ENCODE measurements around the gene CAMK1G.

GRCh38 chr1:209595028-209595427 is 11.5 kb downstream of the CAMK1G start:
- TF ChIP-seq, protein P1, sequence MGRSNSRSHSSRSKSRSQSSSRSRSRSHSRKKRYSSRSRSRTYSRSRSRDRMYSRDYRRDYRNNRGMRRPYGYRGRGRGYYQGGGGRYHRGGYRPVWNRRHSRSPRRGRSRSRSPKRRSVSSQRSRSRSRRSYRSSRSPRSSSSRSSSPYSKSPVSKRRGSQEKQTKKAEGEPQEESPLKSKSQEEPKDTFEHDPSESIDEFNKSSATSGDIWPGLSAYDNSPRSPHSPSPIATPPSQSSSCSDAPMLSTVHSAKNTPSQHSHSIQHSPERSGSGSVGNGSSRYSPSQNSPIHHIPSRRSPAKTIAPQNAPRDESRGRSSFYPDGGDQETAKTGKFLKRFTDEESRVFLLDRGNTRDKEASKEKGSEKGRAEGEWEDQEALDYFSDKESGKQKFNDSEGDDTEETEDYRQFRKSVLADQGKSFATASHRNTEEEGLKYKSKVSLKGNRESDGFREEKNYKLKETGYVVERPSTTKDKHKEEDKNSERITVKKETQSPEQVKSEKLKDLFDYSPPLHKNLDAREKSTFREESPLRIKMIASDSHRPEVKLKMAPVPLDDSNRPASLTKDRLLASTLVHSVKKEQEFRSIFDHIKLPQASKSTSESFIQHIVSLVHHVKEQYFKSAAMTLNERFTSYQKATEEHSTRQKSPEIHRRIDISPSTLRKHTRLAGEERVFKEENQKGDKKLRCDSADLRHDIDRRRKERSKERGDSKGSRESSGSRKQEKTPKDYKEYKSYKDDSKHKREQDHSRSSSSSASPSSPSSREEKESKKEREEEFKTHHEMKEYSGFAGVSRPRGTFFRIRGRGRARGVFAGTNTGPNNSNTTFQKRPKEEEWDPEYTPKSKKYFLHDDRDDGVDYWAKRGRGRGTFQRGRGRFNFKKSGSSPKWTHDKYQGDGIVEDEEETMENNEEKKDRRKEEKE (IDR thresholded peaks at IDR 0.05), result no peak
- TF ChIP-seq ZNF622 (IDR thresholded peaks at IDR 0.05) (no peak), POLR2A (IDR thresholded peaks at IDR 0.05; ENCODE audit: low read depth, low read length) (no peak), SMARCA5 (IDR thresholded peaks at IDR 0.05) (no peak), STAT3 (IDR thresholded peaks at IDR 0.05; ENCODE audit: low read depth, low read length) (no peak), CEBPB (IDR thresholded peaks at IDR 0.05; ENCODE audit: borderline replicate concordance in 1 of 2, low read depth in 2 of 2, low read length in 2 of 2) (no peak), SIX5 (IDR thresholded peaks at IDR 0.05; ENCODE audit: low read depth, low read length, severe bottlenecking) (no peak), YY1 (IDR thresholded peaks at IDR 0.05; ENCODE audit: low read depth, low read length) (no peak), MXI1 (IDR thresholded peaks at IDR 0.05; ENCODE audit: low read depth, low read length) (no peak), SIN3A (IDR thresholded peaks at IDR 0.05; ENCODE audit: low read depth, low read length) (no peak), JUND (IDR thresholded peaks at IDR 0.05; ENCODE audit: low read depth, low read length) (no peak)
- TF ChIP-seq, protein P2, sequence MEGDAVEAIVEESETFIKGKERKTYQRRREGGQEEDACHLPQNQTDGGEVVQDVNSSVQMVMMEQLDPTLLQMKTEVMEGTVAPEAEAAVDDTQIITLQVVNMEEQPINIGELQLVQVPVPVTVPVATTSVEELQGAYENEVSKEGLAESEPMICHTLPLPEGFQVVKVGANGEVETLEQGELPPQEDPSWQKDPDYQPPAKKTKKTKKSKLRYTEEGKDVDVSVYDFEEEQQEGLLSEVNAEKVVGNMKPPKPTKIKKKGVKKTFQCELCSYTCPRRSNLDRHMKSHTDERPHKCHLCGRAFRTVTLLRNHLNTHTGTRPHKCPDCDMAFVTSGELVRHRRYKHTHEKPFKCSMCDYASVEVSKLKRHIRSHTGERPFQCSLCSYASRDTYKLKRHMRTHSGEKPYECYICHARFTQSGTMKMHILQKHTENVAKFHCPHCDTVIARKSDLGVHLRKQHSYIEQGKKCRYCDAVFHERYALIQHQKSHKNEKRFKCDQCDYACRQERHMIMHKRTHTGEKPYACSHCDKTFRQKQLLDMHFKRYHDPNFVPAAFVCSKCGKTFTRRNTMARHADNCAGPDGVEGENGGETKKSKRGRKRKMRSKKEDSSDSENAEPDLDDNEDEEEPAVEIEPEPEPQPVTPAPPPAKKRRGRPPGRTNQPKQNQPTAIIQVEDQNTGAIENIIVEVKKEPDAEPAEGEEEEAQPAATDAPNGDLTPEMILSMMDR (IDR thresholded peaks at IDR 0.05 in 2 of 3, conservative IDR thresholded peaks at IDR 0.05 in 1 of 3; ENCODE audit: control insufficient read depth in 2 of 3, extremely low read depth in 1 of 3, insufficient read depth in 1 of 3, low read depth in 3 of 3, low read length in 3 of 3), result no peak

Data from GM12878 (cell line).